DND-41 (cell line): ENCODE data around the gene SLC6A9.

Experiments used
- ATAC-seq: fragments of 200-7000 bp; cut with Tn5 transposase; 3 replicates; pipeline ENCODE4 v1.9.1; 2021; ENCODE audit warnings: low read depth; ENCODE audit not compliant: insufficient read depth
- DNase-seq: peaks from one replicate; pipeline ENCODE4 v3.0.0-alpha.2; 2020
- H2AFZ ChIP-seq: 2 replicates; pipeline ENCODE4 v1.6.0; 2012; ENCODE audit warnings: low read depth, low read length
- H3K27ac ChIP-seq: 2 replicates; pipeline ENCODE4 v1.5.1; 2012; ENCODE audit warnings: low read length, inconsistent platforms
- H3K27me3 ChIP-seq: fragments of 200-600 bp; sonication (generic); 2 replicates; pipeline ENCODE4 v1.6.0; 2012; ENCODE audit warnings: low read length, mild to moderate bottlenecking, inconsistent platforms; ENCODE audit not compliant: insufficient read depth, poor library complexity
- H3K36me3 ChIP-seq: 2 replicates; pipeline ENCODE4 v1.5.1; 2012; ENCODE audit warnings: low read length, inconsistent platforms; ENCODE audit not compliant: insufficient read depth
- H3K4me1 ChIP-seq: 2 replicates; pipeline ENCODE4 v1.5.1; 2012; ENCODE audit warnings: mild to moderate bottlenecking, low read length; ENCODE audit not compliant: insufficient read depth
- H3K4me2 ChIP-seq: 2 replicates; pipeline ENCODE4 v1.6.0; 2012; ENCODE audit warnings: mild to moderate bottlenecking, moderate library complexity, low read length, inconsistent platforms; ENCODE audit not compliant: insufficient read depth
- H3K4me3 ChIP-seq, 2 experiments: fragments of 200-600 bp in 1 of 2; shearing (Covaris generic) in 1 of 2; 2 replicates each; pipeline ENCODE4 v1.5.1; 2012 to 2016; ENCODE audit warnings: inconsistent platforms in 2 of 2, low read length in 2 of 2, mild to moderate bottlenecking in 2 of 2, low read depth in 1 of 2, moderate library complexity in 1 of 2
- H3K79me2 ChIP-seq: 2 replicates; pipeline ENCODE4 v1.6.0; 2012; ENCODE audit warnings: low read length, inconsistent platforms; ENCODE audit not compliant: insufficient read depth
- H3K9ac ChIP-seq: 2 replicates; pipeline ENCODE4 v1.6.0; 2012; ENCODE audit warnings: low read depth, mild to moderate bottlenecking, inconsistent platforms, low read length, moderate library complexity
- H3K9me3 ChIP-seq: 2 replicates; pipeline ENCODE4 v1.5.1; 2012; ENCODE audit warnings: low read length, moderate library complexity, mild to moderate bottlenecking, inconsistent platforms; ENCODE audit not compliant: insufficient read depth, severe bottlenecking
- H4K20me1 ChIP-seq: 2 replicates; pipeline ENCODE4 v1.6.0; 2012; ENCODE audit warnings: low read length; ENCODE audit not compliant: insufficient read depth
- EZH2 ChIP-seq: IDR thresholded peaks from 3 replicates; pipeline ENCODE4 v1.6.1; 2012; ENCODE audit warnings: borderline replicate concordance, low read depth, mild to moderate bottlenecking, moderate library complexity, low read length, inconsistent platforms; ENCODE audit not compliant: severe bottlenecking
- TF ChIP-seq, protein P1 (sequence below): IDR thresholded peaks from 2 replicates; pipeline ENCODE4 v1.5.1; 2012; ENCODE audit warnings: borderline replicate concordance, low read length, moderate library complexity, mild to moderate bottlenecking; ENCODE audit not compliant: poor library complexity, severe bottlenecking; ENCODE audit errors: extremely low read depth

Gene SLC6A9

DNA sequence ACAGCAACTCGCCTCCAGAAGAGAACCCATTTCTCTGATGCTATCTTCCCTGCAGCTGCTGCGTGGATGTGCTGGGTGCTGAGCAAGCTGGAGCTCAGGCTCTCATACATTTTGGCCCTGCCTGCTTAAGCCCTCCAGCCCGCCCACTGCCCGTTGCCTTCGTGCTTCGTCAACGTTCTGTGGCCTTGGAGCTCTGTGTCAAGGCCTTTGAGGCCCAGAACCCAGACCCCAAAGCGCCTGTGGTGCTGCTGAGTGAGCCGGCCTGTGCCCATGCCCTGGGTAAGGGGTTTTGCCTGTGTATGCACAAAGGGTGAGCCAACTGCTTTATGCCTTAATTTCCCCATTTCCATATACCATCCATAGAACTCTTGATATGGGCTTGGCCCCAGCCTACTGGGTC, 60.4 kb downstream of the SLC6A9 start:
- Histone ChIP-seq H3K9me3 (no peaks in the 10 kb centered on the region), H3K4me1 (peaks cover 39% of the 10 kb centered on the region), H3K4me2 (peak overlapping the region; percentile 96), H3K9ac (peak overlapping the region; percentile 70), H3K27me3 (no peaks in the 10 kb centered on the region), H3K79me2 (peaks cover 27% of the 10 kb centered on the region), H3K36me3 (peaks cover 16% of the 10 kb centered on the region), H3K27ac (no peak overlapping the region), H4K20me1 (peaks cover 5% of the 10 kb centered on the region), H3K4me3 (peak overlapping the region in 1 of 2 experiments; percentile 100; a peak in 3 of 4 replicates), H2AFZ (no peak overlapping the region)
- ATAC-seq (no peak), DNase-seq (no peak)
- no peak for TF ChIP-seq EZH2
- TF ChIP-seq, protein P1, sequence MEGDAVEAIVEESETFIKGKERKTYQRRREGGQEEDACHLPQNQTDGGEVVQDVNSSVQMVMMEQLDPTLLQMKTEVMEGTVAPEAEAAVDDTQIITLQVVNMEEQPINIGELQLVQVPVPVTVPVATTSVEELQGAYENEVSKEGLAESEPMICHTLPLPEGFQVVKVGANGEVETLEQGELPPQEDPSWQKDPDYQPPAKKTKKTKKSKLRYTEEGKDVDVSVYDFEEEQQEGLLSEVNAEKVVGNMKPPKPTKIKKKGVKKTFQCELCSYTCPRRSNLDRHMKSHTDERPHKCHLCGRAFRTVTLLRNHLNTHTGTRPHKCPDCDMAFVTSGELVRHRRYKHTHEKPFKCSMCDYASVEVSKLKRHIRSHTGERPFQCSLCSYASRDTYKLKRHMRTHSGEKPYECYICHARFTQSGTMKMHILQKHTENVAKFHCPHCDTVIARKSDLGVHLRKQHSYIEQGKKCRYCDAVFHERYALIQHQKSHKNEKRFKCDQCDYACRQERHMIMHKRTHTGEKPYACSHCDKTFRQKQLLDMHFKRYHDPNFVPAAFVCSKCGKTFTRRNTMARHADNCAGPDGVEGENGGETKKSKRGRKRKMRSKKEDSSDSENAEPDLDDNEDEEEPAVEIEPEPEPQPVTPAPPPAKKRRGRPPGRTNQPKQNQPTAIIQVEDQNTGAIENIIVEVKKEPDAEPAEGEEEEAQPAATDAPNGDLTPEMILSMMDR: no peak

DNA sequence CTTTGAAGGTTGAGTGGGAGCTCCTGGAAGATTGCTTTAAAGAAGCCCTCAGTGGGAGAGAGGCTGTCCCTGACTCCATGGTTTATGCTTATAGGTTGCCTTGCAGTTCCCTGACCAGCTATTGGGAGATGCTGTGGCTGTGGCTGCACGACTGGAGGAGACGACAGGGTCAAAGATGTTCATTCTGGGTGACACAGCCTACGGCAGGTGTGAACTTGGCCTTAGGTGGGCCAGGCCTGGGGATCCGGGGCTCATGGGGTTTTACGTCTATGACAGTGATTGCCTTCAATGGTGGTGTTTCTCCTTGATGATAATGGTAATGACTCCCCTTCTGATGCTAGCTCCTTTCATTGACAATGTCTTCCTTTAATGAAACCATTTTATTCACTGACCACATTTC, 60.8 kb downstream of the SLC6A9 start:
- Histone ChIP-seq H4K20me1 (0 out of 2 replicates have a peak, but pooled peaks cover 3% of the 10 kb centered on the region), H3K9ac (peak overlapping the region; percentile 70), H3K4me2 (peak overlapping the region; percentile 96), H3K27ac (peak overlapping the region; percentile 72), H3K9me3 (no peaks in the 10 kb centered on the region), H3K79me2 (peaks cover 23% of the 10 kb centered on the region), H3K4me1 (peaks cover 35% of the 10 kb centered on the region), H2AFZ (peak overlapping the region; percentile 96), H3K27me3 (no peaks in the 10 kb centered on the region), H3K36me3 (peaks cover 14% of the 10 kb centered on the region; the same call in 1 of the 2 replicates), H3K4me3 (peak overlapping the region; percentile 99 to 100)
- ATAC-seq (no peak), DNase-seq (no peak)
- no peak for TF ChIP-seq EZH2
- TF ChIP-seq, protein P1: no peak

DNA sequence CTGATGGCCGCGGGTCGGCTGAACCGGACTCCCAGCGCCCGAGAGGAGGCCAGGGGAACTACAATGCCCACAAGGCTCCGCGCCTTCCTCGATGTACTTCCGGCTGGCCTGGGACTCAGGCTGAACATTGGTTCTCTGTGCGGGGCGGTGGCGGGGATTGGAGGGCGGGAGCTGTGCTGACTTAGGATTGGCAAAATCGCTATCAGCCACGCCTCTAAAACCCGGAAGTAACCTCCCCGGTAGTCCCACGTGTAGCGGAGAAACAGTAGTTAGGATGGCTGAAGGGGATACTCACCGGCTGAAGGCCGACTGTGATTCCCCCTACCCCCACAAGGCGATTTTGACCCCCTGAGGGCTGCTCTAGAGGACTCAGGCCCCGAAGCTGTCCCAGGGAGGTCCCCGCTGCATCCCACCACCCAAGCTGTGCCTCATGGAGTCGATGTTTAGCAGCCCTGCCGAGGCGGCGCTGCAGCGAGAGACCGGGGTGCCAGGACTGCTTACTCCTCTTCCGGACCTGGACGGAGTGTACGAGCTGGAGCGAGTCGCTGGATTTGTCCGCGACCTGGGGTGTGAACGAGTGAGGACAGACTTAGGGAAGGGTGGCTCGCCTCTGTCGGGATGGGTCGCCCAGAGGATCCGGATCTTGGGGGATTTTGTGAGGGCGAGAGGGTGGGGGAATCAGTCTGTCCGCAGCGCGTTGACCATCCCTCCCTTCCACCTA, 61.4 kb downstream of the SLC6A9 start, which contains the start of gene DPH2:
TSS of gene DPH2 (plus strand) at position 265 of the 721 bp plus-strand sequence. CDS start at position 431, 166 bp downstream.
- Histone ChIP-seq H3K9ac (peak within 1 kb of the TSS; percentile 70), H3K27me3 (no peaks in the 10 kb centered on the region), H3K36me3 (peaks cover 14% of the 10 kb centered on the region; the same call in 1 of the 2 replicates), H4K20me1 (0 out of 2 replicates have a peak, but pooled peaks cover 3% of the 10 kb centered on the region), H2AFZ (peak within 1 kb of the TSS; percentile 96), H3K4me1 (peaks cover 35% of the 10 kb centered on the region), H3K27ac (peak within 1 kb of the TSS; percentile 72), H3K79me2 (peaks cover 17% of the 10 kb centered on the region), H3K9me3 (no peaks in the 10 kb centered on the region), H3K4me2 (peak within 1 kb of the TSS; percentile 96), H3K4me3 (peak within 1 kb of the TSS; percentile 99 to 100)
- TF ChIP-seq EZH2: no peak
- TF ChIP-seq, protein P1: no peak
- DNase-seq: peak; percentile 98
- peak; percentile 92 for ATAC-seq
